Ecto neural progenitor cell (in vitro differentiated cells): ENCODE data around the gene TXNDC11.

Source experiments
- DNase-seq: peaks from one replicate; pipeline ENCODE4 v3.0.0-alpha.2; 2018; ENCODE audit warnings: low spot score

Gene TXNDC11

GRCh38 chr16:11750056-11750455 is 7.4 kb upstream of the TXNDC11 start:
- DNase-seq, result no peak

- DNase-seq, result no peak
Observed at GRCh38 chr16:11748404-11749254, 6.0 kb upstream of the TXNDC11 start.

- DNase-seq, result no peak
Observed at GRCh38 chr16:11747949-11748403, 5.3 kb upstream of the TXNDC11 start.

- DNase-seq, result no peak
Observed at GRCh38 chr16:11744075-11744470, 1.4 kb upstream of the TXNDC11 start.

- peak; percentile 41 for DNase-seq
Observed at GRCh38 chr16:11743308-11744074, 834 bp upstream of the TXNDC11 start.

GRCh38 chr16:11742093-11742535 is 543 bp downstream of the TXNDC11 start:
- DNase-seq, result no peak

GRCh38 chr16:11740567-11740966 is 2.1 kb downstream of the TXNDC11 start:
- DNase-seq, result no peak

GRCh38 chr16:11738742-11739544 is 3.7 kb downstream of the TXNDC11 start:
- DNase-seq, result no peak

GRCh38 chr16:11737713-11738112 is 4.9 kb downstream of the TXNDC11 start:
- no peak for DNase-seq

GRCh38 chr16:11736903-11737302 is 5.8 kb downstream of the TXNDC11 start:
- DNase-seq, result no peak

- DNase-seq, result no peak
Observed at GRCh38 chr16:11735787-11736186, 6.9 kb downstream of the TXNDC11 start.

- no peak for DNase-seq
Observed at GRCh38 chr16:11734653-11735043, 8.0 kb downstream of the TXNDC11 start.

GRCh38 chr16:11734025-11734652 is 8.5 kb downstream of the TXNDC11 start:
- DNase-seq, result no peak

- DNase-seq, result no peak
Observed at GRCh38 chr16:11731222-11731621, 11.4 kb downstream of the TXNDC11 start.

- no peak for DNase-seq
Observed at GRCh38 chr16:11729787-11730186, 12.9 kb downstream of the TXNDC11 start.

- no peak for DNase-seq
Observed at GRCh38 chr16:11727796-11728543, 14.7 kb downstream of the TXNDC11 start.

GRCh38 chr16:11726008-11726407 is 16.6 kb downstream of the TXNDC11 start:
- DNase-seq, result no peak

- DNase-seq, result no peak
Observed at GRCh38 chr16:11725457-11725856, 17.2 kb downstream of the TXNDC11 start.

GRCh38 chr16:11722468-11722808 is 20.2 kb downstream of the TXNDC11 start:
- DNase-seq, result no peak

- DNase-seq, result no peak
Observed at GRCh38 chr16:11721781-11722467, 20.7 kb downstream of the TXNDC11 start.

GRCh38 chr16:11719762-11720161 is 22.9 kb downstream of the TXNDC11 start:
- DNase-seq, result no peak
